B cell (primary cell): ENCODE data around the gene DPP10. TPM values are rescaled to one million over a fixed set of nuclear protein-coding genes. Genes with fewer than 3 reads are reported as not detected.

Experiments used
- ATAC-seq: fragments of 200-7000 bp; cut with Tn5 transposase; one replicate; pipeline ENCODE4 v1.10.0; 2021; ENCODE audit warnings: low read depth, mild to moderate bottlenecking, moderate number of reproducible peaks, moderate library complexity
- CTCF ChIA-PET: fragments of 350-600 bp; sonication (Branson Sonifier 250); formaldehyde crosslinking; loops from one replicate; lab custom pipeline; 2021; ENCODE audit warnings: antibody characterized with exemption, inconsistent platforms; lab: Charles Lee
- POLR2A ChIA-PET: fragments of 350-600 bp; sonication (Branson Sonifier 250); formaldehyde crosslinking; loops from one replicate; lab custom pipeline; 2021; ENCODE audit warnings: antibody characterized with exemption; lab: Charles Lee
- DNase-seq: peaks from one replicate; pipeline ENCODE4 v3.0.0; 2013
- H2AFZ ChIP-seq: 2 replicates; pipeline ENCODE4 v1.6.1; 2012; ENCODE audit warnings: mild to moderate bottlenecking, low read depth, low read length; ENCODE audit not compliant: insufficient read depth, poor library complexity, severe bottlenecking
- H3K27ac ChIP-seq, 2 donors: 1 replicate in 1 of 2; 2 replicates in 1 of 2; pipeline ENCODE4 v1.5.1; 2012 to 2013; ENCODE audit warnings: low read length in 2 of 2, mild to moderate bottlenecking in 2 of 2, moderate library complexity in 1 of 2
- H3K27me3 ChIP-seq, 4 experiments: fragments of 200-600 bp in 1 of 4; sonication (generic) in 1 of 4; replicated peaks in 1 of 4; 1 replicate in 2 of 4; 2 replicates in 2 of 4; pipeline versions ENCODE4 v1.6.1 to v1.7.0; 2013 to 2016; ENCODE audit warnings: low read length in 3 of 4, mild to moderate bottlenecking in 2 of 4, mixed read lengths in 1 of 4, moderate library complexity in 1 of 4; ENCODE audit not compliant: insufficient read depth in 4 of 4, control insufficient read depth in 3 of 4; ENCODE audit errors: control extremely low read depth in 1 of 4
- H3K36me3 ChIP-seq, 2 experiments: replicated peaks in 1 of 2; 1 replicate in 1 of 2; 2 replicates in 1 of 2; pipeline versions ENCODE4 v1.6.1 to v1.7.1; 2013; ENCODE audit warnings: low read length in 1 of 2; ENCODE audit not compliant: insufficient read depth in 2 of 2, control insufficient read depth in 1 of 2; ENCODE audit errors: control extremely low read depth in 1 of 2, extremely low read depth in 1 of 2
- H3K4me1 ChIP-seq, 2 donors: fragments of 200-600 bp in 1 of 2; sonication (generic) in 1 of 2; 1 replicate in 1 of 2; 2 replicates in 1 of 2; pipeline versions ENCODE4 v1.5.1 to v1.6.1; 2013 to 2017; ENCODE audit warnings: low read length in 2 of 2; ENCODE audit not compliant: control insufficient read depth in 2 of 2, insufficient read depth in 2 of 2
- H3K4me2 ChIP-seq: replicated peaks from 2 replicates; pipeline ENCODE3; 2012; ENCODE audit warnings: mild to moderate bottlenecking, low read depth, low read length; ENCODE audit not compliant: poor library complexity, severe bottlenecking
- H3K4me3 ChIP-seq, 5 experiments: fragments of 200-600 bp in 1 of 5; sonication (generic) in 1 of 5; 1 replicate in 3 of 5; 2 replicates in 2 of 5; pipeline versions ENCODE4 v1.5.1 to v1.7.0; 2011 to 2016; ENCODE audit warnings: low read length in 4 of 5, mild to moderate bottlenecking in 4 of 5, low read depth in 2 of 5, control low read depth in 1 of 5, moderate library complexity in 1 of 5; ENCODE audit not compliant: insufficient read depth in 1 of 5; ENCODE audit errors: control extremely low read depth in 1 of 5, extremely low read depth in 1 of 5
- H3K79me2 ChIP-seq: fragments of 200-600 bp; sonication (generic); one replicate; pipeline ENCODE4 v1.6.0; 2016; ENCODE audit warnings: low read length; ENCODE audit not compliant: control insufficient read depth, insufficient read depth
- H3K9ac ChIP-seq: fragments of 200-600 bp; sonication (generic); 2 replicates; pipeline ENCODE4 v1.6.1; 2017; ENCODE audit warnings: mild to moderate bottlenecking, low read length, moderate library complexity
- H3K9me3 ChIP-seq, 3 donors: one replicate each; pipeline versions ENCODE4 v1.6.1 to v1.7.1; 2013; ENCODE audit warnings: low read length in 2 of 3; ENCODE audit not compliant: control insufficient read depth in 2 of 3, insufficient read depth in 1 of 3; ENCODE audit errors: control extremely low read depth in 1 of 3
- H4K20me1 ChIP-seq: 2 replicates; pipeline ENCODE4 v1.6.0; 2012; ENCODE audit warnings: mild to moderate bottlenecking, low read length; ENCODE audit not compliant: insufficient read depth, control insufficient read depth, poor library complexity, severe bottlenecking
- H3K27ac Mint-ChIP-seq: one replicate; pipeline ENCODE4 v1.8.0; 2021; ENCODE audit warnings: mixed read lengths
- H3K27me3 Mint-ChIP-seq: one replicate; pipeline ENCODE4 v1.8.0; 2021; ENCODE audit warnings: mixed read lengths
- H3K4me1 Mint-ChIP-seq: one replicate; pipeline ENCODE4 v1.8.0; 2021; ENCODE audit warnings: mixed read lengths
- H3K4me3 Mint-ChIP-seq: one replicate; pipeline ENCODE4 v1.8.0; 2021; ENCODE audit warnings: mixed read lengths
- H3K9me3 Mint-ChIP-seq: one replicate; pipeline ENCODE4 v1.8.0; 2022; ENCODE audit warnings: mixed read lengths; ENCODE audit not compliant: insufficient read depth
- EZH2 ChIP-seq: IDR thresholded peaks from 2 replicates; pipeline ENCODE4 v1.6.1; 2012; ENCODE audit warnings: borderline replicate concordance, low read depth, mild to moderate bottlenecking, moderate library complexity, low read length; ENCODE audit not compliant: insufficient read depth, poor library complexity, severe bottlenecking
- WGBS: methylation state at CpG from one replicate; pipeline ENCODE4 v1.1.5; 2013; ENCODE audit warnings: missing lambda C conversion rate; ENCODE audit not compliant: insufficient coverage; 5-methylcytosine and 5-hydroxymethylcytosine counted together
- intact Hi-C: fragments of 100-400 bp; cut with micrococcal nuclease; formaldehyde crosslinking; loops from one replicate; pipeline ENCODE4 v1.10.0; 2022
- polyA minus RNA-seq: library from RNA; depleted of rRNA, polyadenylated mRNA; stranded (reverse); fragments of >200 nt; gene quantifications from 2 replicates; pipeline ENCODE4 v1.2.3, GENCODE V29; 2012
- polyA plus RNA-seq: library from polyadenylated mRNA; depleted of rRNA; stranded (reverse); fragments of >200 nt; gene quantifications from 2 replicates; pipeline ENCODE4 v1.2.3, GENCODE V29; 2012
- total RNA-seq, 2 donors: library from RNA; stranded (reverse); fragments of 120-200 nt in 1 of 2; gene quantifications; 1 replicate in 1 of 2; 2 replicates in 1 of 2; pipeline versions ENCODE4 v1.2.3 to v1.2.4, GENCODE V29; 2013 to 2022
- TF ChIP-seq, protein P1 (sequence below): fragments of 200-600 bp; IDR thresholded peaks from one replicate; pipeline ENCODE4 v1.8.0; 2022; ENCODE audit warnings: antibody characterized with exemption, mild to moderate bottlenecking

Gene DPP10
- total RNA-seq (not detected in 2 replicates), polyA plus RNA-seq (not detected in 2 replicates), polyA minus RNA-seq (not detected in 2 replicates)
- 0.05 TPM for total RNA-seq (2013)

DNA sequence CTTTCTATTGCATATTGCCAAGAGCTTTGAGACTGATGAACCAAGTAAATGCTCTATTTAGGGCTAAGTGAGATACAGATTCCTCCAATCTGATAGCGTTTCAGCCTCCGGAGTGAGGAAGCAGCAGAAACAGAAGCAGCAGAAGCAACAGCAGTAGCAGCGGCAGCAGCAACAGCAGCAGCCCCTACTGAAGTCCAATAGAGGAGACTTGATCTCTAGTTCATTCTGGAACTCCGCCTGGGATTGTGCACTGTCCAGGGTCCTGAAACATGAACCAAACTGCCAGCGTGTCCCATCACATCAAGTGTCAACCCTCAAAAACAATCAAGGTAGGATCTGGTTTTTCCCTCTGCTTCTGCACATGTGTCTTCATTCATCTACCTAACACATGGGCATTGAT, at the start of gene DPP10:
DPP10 (plus strand) TSS at position 132 of the 400 bp plus-strand sequence.
- H3K9ac ChIP-seq = no peak within 1 kb of the TSS
- H3K9me3 ChIP-seq = no peaks in the 10 kb centered on the region
- Mint-ChIP-seq H3K9me3 (no peaks in the 10 kb centered on the region), H3K27me3 (peaks cover 7% of the 10 kb centered on the region), H3K4me1 (no peaks in the 10 kb centered on the region), H3K27ac (no peak within 1 kb of the TSS), H3K4me3 (no peak within 1 kb of the TSS)
- ATAC-seq = no peak
- DNase-seq = no peak
- H3K4me2 ChIP-seq = no peak within 1 kb of the TSS
- H3K4me1 ChIP-seq = no peaks in the 10 kb centered on the region
- ChIA-PET POLR2A (no interaction called here), CTCF (no interaction called here)
- TF ChIP-seq, protein P1, sequence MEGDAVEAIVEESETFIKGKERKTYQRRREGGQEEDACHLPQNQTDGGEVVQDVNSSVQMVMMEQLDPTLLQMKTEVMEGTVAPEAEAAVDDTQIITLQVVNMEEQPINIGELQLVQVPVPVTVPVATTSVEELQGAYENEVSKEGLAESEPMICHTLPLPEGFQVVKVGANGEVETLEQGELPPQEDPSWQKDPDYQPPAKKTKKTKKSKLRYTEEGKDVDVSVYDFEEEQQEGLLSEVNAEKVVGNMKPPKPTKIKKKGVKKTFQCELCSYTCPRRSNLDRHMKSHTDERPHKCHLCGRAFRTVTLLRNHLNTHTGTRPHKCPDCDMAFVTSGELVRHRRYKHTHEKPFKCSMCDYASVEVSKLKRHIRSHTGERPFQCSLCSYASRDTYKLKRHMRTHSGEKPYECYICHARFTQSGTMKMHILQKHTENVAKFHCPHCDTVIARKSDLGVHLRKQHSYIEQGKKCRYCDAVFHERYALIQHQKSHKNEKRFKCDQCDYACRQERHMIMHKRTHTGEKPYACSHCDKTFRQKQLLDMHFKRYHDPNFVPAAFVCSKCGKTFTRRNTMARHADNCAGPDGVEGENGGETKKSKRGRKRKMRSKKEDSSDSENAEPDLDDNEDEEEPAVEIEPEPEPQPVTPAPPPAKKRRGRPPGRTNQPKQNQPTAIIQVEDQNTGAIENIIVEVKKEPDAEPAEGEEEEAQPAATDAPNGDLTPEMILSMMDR = no peak
- TF ChIP-seq EZH2 = no peak
- no peaks in the 10 kb centered on the region for H3K36me3 ChIP-seq
- no peaks in the 10 kb centered on the region for H3K27me3 ChIP-seq
- H2AFZ ChIP-seq = no peak within 1 kb of the TSS
- H3K4me3 ChIP-seq = no peak within 1 kb of the TSS
- H3K27ac ChIP-seq = no peak within 1 kb of the TSS
- H4K20me1 ChIP-seq = no peaks in the 10 kb centered on the region
- 9% methylated on average over 5 of the region's 5 CpGs for WGBS
- intact Hi-C loops = no loop called here
- no peaks in the 10 kb centered on the region for H3K79me2 ChIP-seq

DNA sequence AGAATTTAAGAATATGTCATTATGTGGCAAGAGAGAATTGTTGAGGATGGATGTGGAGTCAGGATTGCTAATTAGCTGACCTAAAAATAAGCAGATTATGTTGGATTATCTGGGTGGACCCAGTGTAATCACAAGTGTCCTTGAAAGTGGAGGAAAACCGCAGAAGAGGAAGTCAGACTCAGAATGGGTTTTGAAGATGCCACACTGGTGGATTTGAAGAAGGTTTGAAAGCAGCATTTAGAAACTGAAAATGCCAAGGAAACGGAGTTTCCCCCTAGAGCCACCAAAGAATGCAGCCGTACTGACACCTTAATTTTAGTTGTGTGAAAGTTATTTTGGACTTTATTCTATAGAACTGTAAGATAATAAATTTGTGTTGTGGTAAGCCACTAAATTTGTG, 41.6 kb upstream of the DPP10 start:
- no peak overlapping the region for H2AFZ ChIP-seq
- TF ChIP-seq, protein P1 = no peak
- no peak for TF ChIP-seq EZH2
- peaks cover 0 to 1% (median 0%) of the 10 kb centered on the region in 3 donors for H3K9me3 ChIP-seq
- H3K4me3 ChIP-seq = no peak overlapping the region
- H3K79me2 ChIP-seq = no peaks in the 10 kb centered on the region
- no peak overlapping the region for H3K4me3 Mint-ChIP-seq
- no peaks in the 10 kb centered on the region for H3K27me3 Mint-ChIP-seq
- no peaks in the 10 kb centered on the region for H3K36me3 ChIP-seq
- no peaks in the 10 kb centered on the region for H3K9me3 Mint-ChIP-seq
- H3K27me3 ChIP-seq = no peaks in the 10 kb centered on the region
- ChIA-PET CTCF (no interaction called here), POLR2A (no interaction called here)
- H3K27ac ChIP-seq = no peak overlapping the region
- no peak overlapping the region for H3K9ac ChIP-seq
- H3K4me1 ChIP-seq = no peaks in the 10 kb centered on the region
- no peak for ATAC-seq
- 86% methylated on average over 1 of the region's 3 CpGs for WGBS
- no peak overlapping the region for H3K4me2 ChIP-seq
- H3K27ac Mint-ChIP-seq = no peak overlapping the region
- no peaks in the 10 kb centered on the region for H3K4me1 Mint-ChIP-seq
- DNase-seq = no peak
- intact Hi-C loops = no loop called here
- no peaks in the 10 kb centered on the region for H4K20me1 ChIP-seq
